ENCODE data around the gene CCDC88C. TPM values are rescaled to one million over a fixed set of nuclear protein-coding genes. Genes with fewer than 3 reads are reported as not detected.

CCDC88C gene
- total and polyA plus RNA-seq, 3 donors from 2014 or later: 36.5 to 51.3 (median 47.4) TPM

GRCh38 chr14:91273273-91273884 is 144.2 kb downstream of the CCDC88C start:
- no peak for DNase-seq
- H3K27ac ChIP-seq: no peak overlapping the region
- TF ChIP-seq CTCF (IDR thresholded peaks at IDR 0.05) (no peak), POLR2A (IDR thresholded peaks at IDR 0.05) (no peak)
- no peaks in the 10 kb centered on the region for H3K27me3 ChIP-seq
- intact Hi-C loops (cut with DNase I; ENCODE audit: low total_unique reads): no loop called here
- no peaks in the 10 kb centered on the region for H3K36me3 ChIP-seq (ENCODE audit: low read depth, missing control alignments)
- H3K4me1 ChIP-seq: peaks cover 37% of the 10 kb centered on the region
- H3K4me3 ChIP-seq: no peak overlapping the region
- WGBS, 2 donors: 97% methylated on average over 14 to 27 of the region's 27 CpGs
- H3K9me3 ChIP-seq: no peaks in the 10 kb centered on the region

GRCh38 chr14:91272341-91273272 is 145.0 kb downstream of the CCDC88C start:
- Histone ChIP-seq H3K4me1 (peaks cover 31% of the 10 kb centered on the region), H3K36me3 (ENCODE audit: low read depth, missing control alignments) (no peaks in the 10 kb centered on the region), H3K27me3 (no peaks in the 10 kb centered on the region), H3K4me3 (no peak overlapping the region), H3K27ac (peak overlapping the region in 1 of 2 donors; percentile 33), H3K9me3 (no peaks in the 10 kb centered on the region)
- intact Hi-C loops (cut with DNase I; ENCODE audit: low total_unique reads): no loop called here
- TF ChIP-seq POLR2A (IDR thresholded peaks at IDR 0.05): no peak
- no peak for TF ChIP-seq CTCF (IDR thresholded peaks at IDR 0.05)
- DNase-seq: no peak
- 70 to 73% methylated on average over 21 to 39 of the region's 43 CpGs for WGBS, 2 donors

- Histone ChIP-seq H3K27ac (peak overlapping the region in 1 of 2 donors; percentile 39), H3K9me3 (no peaks in the 10 kb centered on the region), H3K4me1 (peaks cover 22% of the 10 kb centered on the region), H3K36me3 (ENCODE audit: low read depth, missing control alignments) (no peaks in the 10 kb centered on the region), H3K4me3 (no peak overlapping the region), H3K27me3 (no peaks in the 10 kb centered on the region)
- WGBS, 2 donors: 73 to 89% methylated on average over 9 of the region's 9 CpGs
- DNase-seq: no peak
- TF ChIP-seq POLR2A (IDR thresholded peaks at IDR 0.05) (no peak), CTCF (IDR thresholded peaks at IDR 0.05) (no peak)
- intact Hi-C loops (cut with DNase I; ENCODE audit: low total_unique reads): no loop called here
These were observed 146.0 kb downstream of the CCDC88C start for GRCh38 chr14:91271639-91272038.

GRCh38 chr14:91270619-91271018 is 147.0 kb downstream of the CCDC88C start:
- TF ChIP-seq CTCF (IDR thresholded peaks at IDR 0.05) (no peak), POLR2A (IDR thresholded peaks at IDR 0.05) (no peak)
- Histone ChIP-seq H3K4me3 (no peak overlapping the region), H3K27ac (no peak overlapping the region), H3K4me1 (peaks cover 30% of the 10 kb centered on the region), H3K27me3 (no peaks in the 10 kb centered on the region), H3K36me3 (ENCODE audit: low read depth, missing control alignments) (no peaks in the 10 kb centered on the region), H3K9me3 (no peaks in the 10 kb centered on the region)
- DNase-seq: no peak
- intact Hi-C loops (cut with DNase I; ENCODE audit: low total_unique reads): no loop called here
- 50 to 58% methylated on average over 5 of the region's 8 CpGs for WGBS, 2 donors
